Activated naive CD4-positive, alpha-beta T cell treated with anti-CD3 and anti-CD28 coated beads for 36 hours (primary cell): ENCODE measurements around the gene P2RX3. TPM values are rescaled to one million over a fixed set of nuclear protein-coding genes. Genes with fewer than 3 reads are reported as not detected.
"Not testable (repeated sequence)": the region's sequence is repeated elsewhere in the genome, so short reads cannot be mapped to it uniquely, and the experiment has no call there.

Experiments used
- CTCF ChIA-PET: fragments of 350-600 bp; sonication (Branson Sonifier 250); formaldehyde crosslinking; loops from one replicate; lab custom pipeline; 2021; ENCODE audit warnings: antibody characterized with exemption; lab: Charles Lee
- DNase-seq: peaks from one replicate; pipeline ENCODE4 v3.0.0-alpha.2; 2020
- H3K27ac Mint-ChIP-seq: one replicate; pipeline ENCODE4 v1.8.0; 2021; ENCODE audit warnings: mild to moderate bottlenecking, mixed read lengths
- H3K27me3 Mint-ChIP-seq: one replicate; pipeline ENCODE4 v1.8.0; 2021; ENCODE audit warnings: low read depth, mixed read lengths
- H3K36me3 Mint-ChIP-seq: one replicate; pipeline ENCODE4 v1.8.0; 2021; ENCODE audit warnings: low read depth, mixed read lengths
- H3K4me1 Mint-ChIP-seq: one replicate; pipeline ENCODE4 v1.8.0; 2021; ENCODE audit warnings: low read depth, mixed read lengths
- H3K4me3 Mint-ChIP-seq: one replicate; pipeline ENCODE4 v1.8.0; 2021; ENCODE audit warnings: mild to moderate bottlenecking, moderate library complexity, mixed read lengths
- H3K9me3 Mint-ChIP-seq: one replicate; pipeline ENCODE4 v1.8.0; 2021; ENCODE audit warnings: mixed read lengths
- intact Hi-C: fragments of 100-400 bp; cut with micrococcal nuclease; formaldehyde crosslinking; loops from one replicate; pipeline ENCODE4 v1.15.1; 2023
- total RNA-seq, 2 experiments: library from RNA; stranded (reverse); gene quantifications; one replicate each; pipeline ENCODE4 v1.2.3, GENCODE V29; 2021

Gene P2RX3
- total RNA-seq, 2 experiments from 2014 or later, result not detected

DNA sequence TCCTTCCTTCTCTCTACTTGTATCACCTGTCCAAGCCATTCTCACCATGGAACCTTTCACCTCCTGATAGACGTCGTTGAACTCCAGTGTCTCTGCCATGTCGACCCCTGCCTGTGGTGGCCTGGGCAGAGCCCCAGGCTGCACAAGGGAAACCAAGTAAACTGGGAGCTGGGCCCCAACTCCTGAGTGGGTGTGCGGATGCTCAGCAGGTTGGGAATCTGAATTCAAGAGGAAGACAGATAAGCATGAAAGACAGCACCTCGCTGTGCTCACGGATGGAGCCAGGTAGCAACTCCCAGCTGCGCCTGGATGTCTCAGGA, 3.2 kb upstream of the P2RX3 start:
- H3K4me1 Mint-ChIP-seq, result peaks cover 46% of the 10 kb centered on the region
- H3K36me3 Mint-ChIP-seq, result peaks cover 45% of the 10 kb centered on the region
- no peak for DNase-seq
- H3K4me3 Mint-ChIP-seq, result peak overlapping the region; percentile 91
- H3K27ac Mint-ChIP-seq, result peak overlapping the region; percentile 75
- intact Hi-C loops, result loop anchor here (1.0 to 5.0 kb wide), 10 partner anchors 10 to 407 kb away; partner anchors contain the start of genes CLP1, MED19, SELENOH and TIMM10
- no peaks in the 10 kb centered on the region for H3K9me3 Mint-ChIP-seq
- CTCF ChIA-PET, result interaction anchor here (0.9 to 2.7 kb wide), 6 partner anchors 10 to 158 kb away, joined by 3 to 10 read pairs (median 4); partner anchors contain the start of genes RTN4RL2 and TNKS1BP1
- no peaks in the 10 kb centered on the region for H3K27me3 Mint-ChIP-seq

DNA sequence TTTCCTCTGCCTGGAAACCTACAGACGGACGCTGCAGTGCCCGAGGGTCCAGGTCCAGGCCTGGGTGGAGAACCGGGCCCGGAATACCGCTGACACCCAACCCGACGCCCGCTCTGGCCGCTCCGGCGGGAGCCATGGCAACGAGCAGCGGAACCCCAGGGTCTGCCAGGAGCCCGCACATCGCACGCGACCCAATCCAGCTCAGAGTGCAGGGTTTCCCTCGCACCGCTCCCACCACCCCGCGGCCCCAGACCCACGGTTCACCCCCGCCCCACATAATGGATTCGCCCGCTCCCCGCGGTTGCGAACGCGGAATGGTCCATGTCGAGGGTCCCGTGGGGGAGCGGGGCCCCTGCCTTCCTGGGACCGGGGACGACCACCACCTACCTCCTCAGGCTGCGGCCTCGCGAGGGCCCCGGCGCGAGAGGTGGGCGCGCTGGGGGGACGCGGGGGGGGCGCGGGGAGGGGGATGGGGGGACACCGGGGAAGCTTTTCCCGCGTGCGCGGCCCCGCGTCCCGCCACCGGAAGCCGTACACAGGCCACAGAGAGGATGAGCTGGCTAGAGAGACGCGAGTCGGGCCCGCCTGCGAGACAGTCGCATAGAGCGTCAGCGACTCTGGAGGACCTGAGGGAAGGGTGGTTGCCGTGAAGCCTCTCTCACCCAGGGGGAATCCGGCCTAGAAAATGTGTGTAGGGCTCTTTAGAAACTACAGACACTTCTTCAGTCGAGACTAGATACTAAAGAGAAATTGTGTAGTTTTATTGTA, 2.6 kb upstream of the P2RX3 start, which contains the start of gene SSRP1:
Gene SSRP1 (minus strand): TSS at position 550 of the 768 bp plus-strand sequence. CDS start 771 bp downstream, outside the sequence.
- Mint-ChIP-seq H3K27ac (peak within 1 kb of the TSS; percentile 99), H3K36me3 (peaks cover 39% of the 10 kb centered on the region), H3K27me3 (no peaks in the 10 kb centered on the region), H3K9me3 (no peaks in the 10 kb centered on the region), H3K4me1 (peaks cover 41% of the 10 kb centered on the region), H3K4me3 (peak within 1 kb of the TSS; percentile 91)
- intact Hi-C loops, result loop anchor here (1.0 to 5.0 kb wide), 10 partner anchors 10 to 407 kb away; partner anchors contain the start of genes CLP1, MED19, SELENOH and TIMM10
- DNase-seq, result peak; percentile 93
- CTCF ChIA-PET, result interaction anchor here (0.9 to 2.7 kb wide), 6 partner anchors 10 to 158 kb away, joined by 3 to 10 read pairs (median 4); partner anchors contain the start of genes RTN4RL2 and TNKS1BP1

GRCh38 chr11:57336111-57336666, 2.0 kb upstream of the P2RX3 start:
- CTCF ChIA-PET, result interaction anchor here (1.0 to 2.7 kb wide), 5 partner anchors 10 to 124 kb away, joined by 5 to 10 read pairs (median 7); partner anchors contain the start of genes RTN4RL2 and TNKS1BP1
- peaks cover 33% of the 10 kb centered on the region for H3K36me3 Mint-ChIP-seq
- no peaks in the 10 kb centered on the region for H3K9me3 Mint-ChIP-seq
- no peaks in the 10 kb centered on the region for H3K27me3 Mint-ChIP-seq
- intact Hi-C loops, result loop anchor here (5.0 kb wide), 2 partner anchors 71 to 406 kb away; partner anchors contain the start of gene SELENOH
- H3K4me1 Mint-ChIP-seq, result peaks cover 34% of the 10 kb centered on the region
- peak overlapping the region; percentile 99 for H3K27ac Mint-ChIP-seq
- DNase-seq, result peak; percentile 40
- peak overlapping the region; percentile 91 for H3K4me3 Mint-ChIP-seq

- peaks cover 26% of the 10 kb centered on the region for H3K36me3 Mint-ChIP-seq
- intact Hi-C loops, result loop anchor here (5.0 kb wide), 2 partner anchors 70 to 405 kb away; partner anchors contain the start of gene SELENOH
- peaks cover 33% of the 10 kb centered on the region for H3K4me1 Mint-ChIP-seq
- not testable (repeated sequence) for DNase-seq, H3K27me3 Mint-ChIP-seq, H3K9me3 Mint-ChIP-seq
- peak overlapping the region; percentile 99 for H3K27ac Mint-ChIP-seq
- CTCF ChIA-PET, result interaction anchor here (1.0 to 2.0 kb wide), 3 partner anchors 9 to 14 kb away, joined by 3 to 9 read pairs (median 5); no protein-coding TSS in a partner anchor
- peak overlapping the region; percentile 91 for H3K4me3 Mint-ChIP-seq
Observed at GRCh38 chr11:57336856-57337255, 1.3 kb upstream of the P2RX3 start.

DNA sequence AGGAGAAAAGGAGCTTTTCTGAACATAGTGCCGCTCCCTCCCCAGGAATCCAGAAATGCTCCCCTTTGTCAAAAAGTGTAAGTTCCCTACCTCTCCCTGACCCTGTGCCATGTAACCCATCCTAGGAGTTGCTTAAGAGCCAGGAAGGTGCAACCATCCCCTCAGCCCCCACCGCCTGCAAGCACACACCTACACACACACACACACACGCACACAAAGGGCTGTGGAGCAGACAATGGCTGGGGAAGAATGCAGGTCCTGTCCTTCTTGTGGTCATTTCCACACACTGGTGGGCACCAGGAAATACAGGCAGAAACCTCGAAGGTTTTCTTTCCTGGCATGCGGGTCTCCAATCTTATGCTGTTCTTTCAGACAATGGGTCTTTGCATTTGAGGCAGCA, 1.2 kb downstream of the P2RX3 start:
- Mint-ChIP-seq H3K4me3 (no peak overlapping the region), H3K36me3 (peaks cover 5% of the 10 kb centered on the region), H3K4me1 (peaks cover 15% of the 10 kb centered on the region), H3K27me3 (no peaks in the 10 kb centered on the region), H3K27ac (no peak overlapping the region), H3K9me3 (no peaks in the 10 kb centered on the region)
- no peak for DNase-seq
- intact Hi-C loops, result loop anchor here (5.0 kb wide), 2 partner anchors 68 to 403 kb away; partner anchors contain the start of gene SELENOH
- CTCF ChIA-PET, result interaction anchor here (1.3 to 1.4 kb wide), 2 partner anchors 8 to 300 kb away, joined by 3 read pairs; no protein-coding TSS in a partner anchor

GRCh38 chr11:57340039-57340615, 2.0 kb downstream of the P2RX3 start:
- Mint-ChIP-seq H3K4me1 (peaks cover 9% of the 10 kb centered on the region), H3K27me3 (no peaks in the 10 kb centered on the region), H3K36me3 (no peaks in the 10 kb centered on the region), H3K9me3 (no peaks in the 10 kb centered on the region), H3K4me3 (no peak overlapping the region), H3K27ac (no peak overlapping the region)
- CTCF ChIA-PET, result interaction anchor here (0.6 to 1.4 kb wide), 2 partner anchors 9 to 126 kb away, joined by 3 read pairs; no protein-coding TSS in a partner anchor
- intact Hi-C loops, result no loop called here
- DNase-seq, result peak; percentile 29

DNA sequence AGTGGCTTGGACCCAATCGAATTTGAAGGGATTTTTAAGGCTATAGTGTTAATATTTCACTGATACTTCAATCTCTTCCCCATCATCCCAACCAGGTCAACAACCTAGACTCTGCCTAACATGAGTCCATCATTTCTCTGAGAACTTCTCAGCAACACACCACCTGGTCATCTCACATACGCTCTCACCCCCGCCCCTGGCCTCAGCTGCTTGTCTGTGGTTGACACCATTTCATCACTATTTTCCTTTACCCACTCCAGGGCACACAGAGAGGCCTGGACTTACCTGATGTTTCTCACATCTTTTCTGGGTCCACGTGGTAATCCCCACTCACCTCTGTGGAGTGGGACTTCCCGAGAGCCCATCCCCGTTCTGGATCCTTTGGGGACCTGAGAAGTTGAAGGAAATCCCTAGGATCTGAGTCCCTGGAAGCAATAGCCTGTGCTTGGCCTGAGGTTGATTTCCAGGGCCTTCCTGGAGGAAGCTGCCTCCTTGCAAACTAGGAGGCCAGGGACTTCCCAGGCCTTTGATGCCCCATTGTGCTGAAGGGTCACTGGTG, 3.2 kb downstream of the P2RX3 start:
- Mint-ChIP-seq H3K36me3 (no peaks in the 10 kb centered on the region), H3K4me1 (peaks cover 4% of the 10 kb centered on the region), H3K9me3 (no peaks in the 10 kb centered on the region), H3K4me3 (no peak overlapping the region), H3K27ac (no peak overlapping the region), H3K27me3 (no peaks in the 10 kb centered on the region)
- no peak for DNase-seq
- intact Hi-C loops, result no loop called here
- CTCF ChIA-PET, result interaction anchor here (1.2 kb wide), 1 partner anchor 299 kb away, joined by 4 read pairs; no protein-coding TSS in a partner anchor

DNA sequence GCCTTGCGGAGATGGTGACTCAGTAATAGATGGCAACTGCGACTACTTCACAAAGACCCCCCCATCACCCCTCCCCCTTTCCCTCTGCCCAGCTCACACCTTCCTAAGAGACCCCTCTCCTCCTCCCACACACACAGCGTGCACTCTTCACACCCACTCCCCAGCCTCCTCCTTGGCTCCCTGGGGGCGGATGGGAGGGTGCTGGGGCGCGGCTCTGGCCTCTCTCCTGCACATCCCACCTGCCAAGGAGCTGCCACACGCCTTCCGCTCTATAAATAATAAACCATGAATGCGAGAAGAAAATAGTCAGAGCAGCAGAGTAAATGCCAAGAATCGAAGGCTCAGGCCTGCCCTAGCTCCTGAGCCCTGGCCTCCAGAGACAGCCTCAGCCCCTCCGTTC, 4.5 kb downstream of the P2RX3 start:
- Mint-ChIP-seq H3K36me3 (no peaks in the 10 kb centered on the region), H3K9me3 (no peaks in the 10 kb centered on the region), H3K4me3 (no peak overlapping the region), H3K4me1 (no peaks in the 10 kb centered on the region), H3K27me3 (no peaks in the 10 kb centered on the region), H3K27ac (no peak overlapping the region)
- no peak for DNase-seq
- CTCF ChIA-PET, result interaction anchor here (0.7 to 1.8 kb wide), 5 partner anchors 9 to 141 kb away, joined by 3 to 7 read pairs (median 4); no protein-coding TSS in a partner anchor
- intact Hi-C loops, result no loop called here

GRCh38 chr11:57343825-57344224, 5.7 kb downstream of the P2RX3 start:
- H3K27me3 Mint-ChIP-seq, result no peaks in the 10 kb centered on the region
- intact Hi-C loops, result no loop called here
- no peak overlapping the region for H3K4me3 Mint-ChIP-seq
- no peak for DNase-seq
- no peaks in the 10 kb centered on the region for H3K4me1 Mint-ChIP-seq
- no peaks in the 10 kb centered on the region for H3K9me3 Mint-ChIP-seq
- no peak overlapping the region for H3K27ac Mint-ChIP-seq
- CTCF ChIA-PET, result interaction anchor here (1.0 to 1.8 kb wide), 6 partner anchors 8 to 149 kb away, joined by 3 to 7 read pairs (median 4); no protein-coding TSS in a partner anchor
- no peaks in the 10 kb centered on the region for H3K36me3 Mint-ChIP-seq

GRCh38 chr11:57344826-57345225, 6.7 kb downstream of the P2RX3 start:
- Mint-ChIP-seq H3K27ac (no peak overlapping the region), H3K4me3 (no peak overlapping the region), H3K4me1 (peaks cover under 1% of the 10 kb centered on the region), H3K36me3 (no peaks in the 10 kb centered on the region), H3K9me3 (no peaks in the 10 kb centered on the region), H3K27me3 (no peaks in the 10 kb centered on the region)
- no peak for DNase-seq
- CTCF ChIA-PET, result interaction anchor here (1.1 to 4.5 kb wide), 4 partner anchors 13 to 296 kb away, joined by 3 to 40 read pairs (median 16); no protein-coding TSS in a partner anchor
- intact Hi-C loops, result loop anchor here (1.0 to 5.0 kb wide), 8 partner anchors 112 to 1167 kb away; no protein-coding TSS in a partner anchor

DNA sequence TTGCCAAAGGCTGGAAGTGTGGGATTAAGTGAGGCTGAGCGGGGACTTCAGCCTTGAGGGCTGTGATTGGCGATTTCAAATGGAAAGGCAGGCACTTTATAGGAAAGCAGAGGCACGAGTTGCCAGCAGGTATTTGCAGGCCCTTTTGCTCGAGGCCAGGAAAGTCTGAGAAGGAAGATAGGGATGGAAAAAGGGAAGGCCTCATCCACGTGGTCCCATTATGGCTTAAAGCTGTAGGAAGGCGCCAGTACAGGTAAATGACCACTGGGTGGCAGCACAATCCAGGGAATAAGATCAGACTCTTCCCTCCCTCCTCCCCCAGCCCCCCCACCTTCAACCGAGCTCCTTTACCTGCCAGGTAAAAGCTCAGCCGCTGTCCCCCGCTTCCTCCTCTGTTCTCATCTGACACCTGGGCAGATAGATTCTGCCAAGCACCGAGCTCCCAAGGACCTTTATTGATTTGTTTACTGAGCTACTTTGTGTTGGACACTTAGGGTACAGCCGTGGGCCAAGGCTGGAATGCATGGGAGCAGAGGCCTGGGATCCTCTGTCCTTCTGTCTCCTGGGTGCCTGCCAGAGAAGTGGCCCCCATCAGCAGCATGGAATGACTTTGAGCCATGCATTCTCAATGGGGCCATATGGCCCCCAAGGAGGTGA, 7.5 kb downstream of the P2RX3 start:
- no peaks in the 10 kb centered on the region for H3K36me3 Mint-ChIP-seq
- peak; percentile 81 for DNase-seq
- H3K9me3 Mint-ChIP-seq, result no peaks in the 10 kb centered on the region
- H3K27ac Mint-ChIP-seq, result no peak overlapping the region
- peaks cover 3% of the 10 kb centered on the region for H3K4me1 Mint-ChIP-seq
- no peak overlapping the region for H3K4me3 Mint-ChIP-seq
- CTCF ChIA-PET, result interaction anchor here (0.6 to 4.5 kb wide), 29 partner anchors 9 to 767 kb away, joined by 3 to 40 read pairs (median 4); partner anchors contain the start of genes CTNND1, P2RX3, RTN4RL2 and SELENOH
- H3K27me3 Mint-ChIP-seq, result no peaks in the 10 kb centered on the region
- intact Hi-C loops, result loop anchor here (1.0 to 5.0 kb wide), 8 partner anchors 112 to 1167 kb away; no protein-coding TSS in a partner anchor
